Ishikawa (cell line): ENCODE results near the gene CYTH4.

Experiments used
- CEBPB ChIP-seq: IDR thresholded peaks from 2 replicates; pipeline ENCODE4 v1.6.1; 2012
- CREB1 ChIP-seq: IDR thresholded peaks from 2 replicates; pipeline ENCODE4 v1.6.1; 2012; ENCODE audit warnings: low read depth
- EGR1 ChIP-seq: IDR thresholded peaks from 2 replicates; pipeline ENCODE4 v1.6.1; 2012
- EP300 ChIP-seq: IDR thresholded peaks from 2 replicates; pipeline ENCODE4 v1.6.1; 2012; ENCODE audit warnings: borderline replicate concordance
- FOXM1 ChIP-seq: IDR thresholded peaks from 2 replicates; pipeline ENCODE4 v1.6.1; 2012; ENCODE audit warnings: low read depth, borderline replicate concordance
- MAX ChIP-seq: IDR thresholded peaks from 2 replicates; pipeline ENCODE4 v1.6.1; 2012
- NFIC ChIP-seq: IDR thresholded peaks from 2 replicates; pipeline ENCODE4 v1.6.1; 2012
- RAD21 ChIP-seq: IDR thresholded peaks from 2 replicates; pipeline ENCODE4 v1.6.1; 2012; ENCODE audit warnings: low read depth
- TAF1 ChIP-seq: IDR thresholded peaks from 2 replicates; pipeline ENCODE4 v1.6.1; 2012; ENCODE audit warnings: low read depth, mild to moderate bottlenecking
- YY1 ChIP-seq: IDR thresholded peaks from 2 replicates; pipeline ENCODE4 v1.6.1; 2012; ENCODE audit warnings: low read depth
- ZBTB7A ChIP-seq: IDR thresholded peaks from 2 replicates; pipeline ENCODE4 v1.6.1; 2012; ENCODE audit warnings: low read depth
- TF ChIP-seq, protein P1 (sequence below): IDR thresholded peaks from 2 replicates; pipeline ENCODE4 v1.6.1; 2012; ENCODE audit warnings: low read depth, mild to moderate bottlenecking

DNA sequence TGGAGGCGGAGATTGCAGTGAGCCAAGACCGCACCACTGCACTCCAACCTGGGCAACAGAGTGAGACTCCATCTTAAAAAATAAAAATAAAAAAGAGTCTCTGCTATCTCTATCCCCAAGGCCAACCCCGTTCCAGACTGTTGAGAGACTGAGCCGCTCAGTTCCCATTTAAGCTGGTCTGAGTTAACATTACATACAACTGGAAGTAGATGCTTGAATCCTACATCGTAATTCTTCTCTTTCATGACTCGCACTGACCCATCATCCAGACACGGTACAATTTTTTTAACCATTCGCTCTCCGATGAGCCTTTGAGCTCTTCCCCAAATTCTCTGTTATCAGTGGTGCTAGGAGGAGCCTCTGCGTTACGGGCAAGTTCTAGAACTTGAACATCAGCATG, 4.9 kb upstream of the CYTH4 start:
- TF ChIP-seq YY1 = no peak
- TF ChIP-seq, protein P1, sequence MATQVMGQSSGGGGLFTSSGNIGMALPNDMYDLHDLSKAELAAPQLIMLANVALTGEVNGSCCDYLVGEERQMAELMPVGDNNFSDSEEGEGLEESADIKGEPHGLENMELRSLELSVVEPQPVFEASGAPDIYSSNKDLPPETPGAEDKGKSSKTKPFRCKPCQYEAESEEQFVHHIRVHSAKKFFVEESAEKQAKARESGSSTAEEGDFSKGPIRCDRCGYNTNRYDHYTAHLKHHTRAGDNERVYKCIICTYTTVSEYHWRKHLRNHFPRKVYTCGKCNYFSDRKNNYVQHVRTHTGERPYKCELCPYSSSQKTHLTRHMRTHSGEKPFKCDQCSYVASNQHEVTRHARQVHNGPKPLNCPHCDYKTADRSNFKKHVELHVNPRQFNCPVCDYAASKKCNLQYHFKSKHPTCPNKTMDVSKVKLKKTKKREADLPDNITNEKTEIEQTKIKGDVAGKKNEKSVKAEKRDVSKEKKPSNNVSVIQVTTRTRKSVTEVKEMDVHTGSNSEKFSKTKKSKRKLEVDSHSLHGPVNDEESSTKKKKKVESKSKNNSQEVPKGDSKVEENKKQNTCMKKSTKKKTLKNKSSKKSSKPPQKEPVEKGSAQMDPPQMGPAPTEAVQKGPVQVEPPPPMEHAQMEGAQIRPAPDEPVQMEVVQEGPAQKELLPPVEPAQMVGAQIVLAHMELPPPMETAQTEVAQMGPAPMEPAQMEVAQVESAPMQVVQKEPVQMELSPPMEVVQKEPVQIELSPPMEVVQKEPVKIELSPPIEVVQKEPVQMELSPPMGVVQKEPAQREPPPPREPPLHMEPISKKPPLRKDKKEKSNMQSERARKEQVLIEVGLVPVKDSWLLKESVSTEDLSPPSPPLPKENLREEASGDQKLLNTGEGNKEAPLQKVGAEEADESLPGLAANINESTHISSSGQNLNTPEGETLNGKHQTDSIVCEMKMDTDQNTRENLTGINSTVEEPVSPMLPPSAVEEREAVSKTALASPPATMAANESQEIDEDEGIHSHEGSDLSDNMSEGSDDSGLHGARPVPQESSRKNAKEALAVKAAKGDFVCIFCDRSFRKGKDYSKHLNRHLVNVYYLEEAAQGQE = no peak
- no peak for TF ChIP-seq EP300
- TF ChIP-seq NFIC = no peak
- no peak for TF ChIP-seq EGR1
- no peak for TF ChIP-seq TAF1
- TF ChIP-seq FOXM1 = no peak
- TF ChIP-seq CREB1 = no peak
- no peak for TF ChIP-seq MAX
- no peak for TF ChIP-seq ZBTB7A
- TF ChIP-seq RAD21 = no peak
- no peak for TF ChIP-seq CEBPB
